ENCODE measurements around the gene GNA14.
"Not testable (repeated sequence)": the region's sequence is repeated elsewhere in the genome, so short reads cannot be mapped to it uniquely, and the experiment has no call there.

GNA14 gene

DNA sequence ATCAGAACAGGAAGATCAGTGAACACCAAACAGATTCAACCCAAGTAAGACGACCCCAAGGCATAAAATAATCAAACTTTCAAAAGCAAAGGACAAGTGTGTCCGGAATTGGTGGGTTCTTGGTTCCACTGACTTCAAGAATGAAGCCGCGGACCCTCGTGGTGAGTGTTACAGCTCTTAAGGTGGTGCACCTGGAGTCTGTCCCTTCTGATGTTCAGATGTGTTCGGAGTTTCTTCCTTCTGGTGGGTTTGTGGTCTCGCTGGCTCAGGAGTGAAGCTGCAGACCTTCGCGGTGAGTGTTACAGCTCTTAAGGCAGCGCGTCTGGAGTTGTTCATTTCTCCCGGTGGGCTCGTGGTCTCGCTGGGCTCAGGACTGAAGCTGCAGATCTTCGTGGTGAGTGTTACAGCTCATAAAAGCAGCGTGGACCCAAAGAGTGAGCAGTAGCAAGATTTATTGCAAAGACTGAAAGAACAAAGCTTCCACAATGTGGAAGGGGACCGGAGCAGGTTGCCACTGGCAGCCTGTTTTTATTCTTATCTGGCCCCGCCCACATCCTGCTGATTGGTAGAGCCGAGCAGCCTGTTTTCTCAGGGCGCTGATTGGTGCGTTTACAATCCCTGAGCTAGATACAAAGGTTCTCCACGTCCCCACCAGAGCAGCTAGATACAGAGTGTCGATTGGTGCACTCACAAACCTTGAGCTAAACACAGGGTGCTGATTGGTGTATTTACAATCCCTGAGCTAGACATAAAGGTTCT is 158.5 kb downstream of the GNA14 start:
- DNase-seq (ENCODE audit: low read depth), result not testable (repeated sequence)

GRCh38 chr9:77488439-77489126 is 159.5 kb downstream of the GNA14 start:
- no peak for DNase-seq (ENCODE audit: low read depth)

- no peak for DNase-seq (ENCODE audit: low read depth)
Observed at GRCh38 chr9:77486968-77487367, 161.2 kb downstream of the GNA14 start.

DNA sequence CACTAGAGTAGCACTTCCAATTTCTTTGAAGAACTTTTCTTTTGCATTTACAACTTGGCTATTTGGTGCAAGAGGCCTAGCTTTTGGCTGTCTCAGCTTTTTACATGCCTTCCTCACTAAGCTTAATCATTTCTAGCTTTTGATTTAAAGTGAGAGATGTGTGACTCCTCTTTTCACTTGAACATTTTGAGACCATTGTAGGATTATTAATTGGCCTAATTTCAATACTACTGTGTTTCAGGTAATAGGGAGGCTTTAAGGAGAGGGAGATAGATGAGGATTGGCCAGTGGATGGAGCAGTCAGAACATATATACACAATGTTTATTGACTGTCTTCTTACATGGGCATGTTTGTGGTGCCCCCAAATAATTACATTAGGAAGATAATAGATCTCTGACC is 161.7 kb downstream of the GNA14 start:
- no peak for DNase-seq (ENCODE audit: low read depth)

GRCh38 chr9:77475641-77476473 is 172.3 kb downstream of the GNA14 start:
- peak; percentile 73 for DNase-seq (ENCODE audit: low read depth)

DNA sequence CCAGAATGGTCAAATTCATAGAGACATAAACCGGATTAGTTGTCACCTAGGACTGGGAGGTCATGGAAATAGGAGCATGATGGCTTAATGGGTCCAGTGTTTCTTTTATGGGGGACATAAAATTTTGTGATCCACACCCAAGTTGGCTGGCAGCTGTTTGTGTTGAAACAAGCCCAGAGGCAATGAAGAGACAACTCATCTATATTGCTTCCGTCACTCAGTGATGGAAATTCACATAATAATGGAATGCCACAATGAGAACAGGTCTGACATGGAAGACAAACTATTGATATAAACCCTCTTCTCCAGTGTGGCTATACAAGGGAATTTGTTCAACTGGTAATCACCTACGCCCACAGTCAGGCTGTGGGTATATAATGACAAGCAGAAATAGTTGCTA is 173.2 kb downstream of the GNA14 start:
- no peak for DNase-seq (ENCODE audit: low read depth)

GRCh38 chr9:77472646-77473045 is 175.5 kb downstream of the GNA14 start:
- no peak for DNase-seq (ENCODE audit: low read depth)

GRCh38 chr9:77471572-77471971 is 176.6 kb downstream of the GNA14 start:
- no peak for DNase-seq (ENCODE audit: low read depth)

DNA sequence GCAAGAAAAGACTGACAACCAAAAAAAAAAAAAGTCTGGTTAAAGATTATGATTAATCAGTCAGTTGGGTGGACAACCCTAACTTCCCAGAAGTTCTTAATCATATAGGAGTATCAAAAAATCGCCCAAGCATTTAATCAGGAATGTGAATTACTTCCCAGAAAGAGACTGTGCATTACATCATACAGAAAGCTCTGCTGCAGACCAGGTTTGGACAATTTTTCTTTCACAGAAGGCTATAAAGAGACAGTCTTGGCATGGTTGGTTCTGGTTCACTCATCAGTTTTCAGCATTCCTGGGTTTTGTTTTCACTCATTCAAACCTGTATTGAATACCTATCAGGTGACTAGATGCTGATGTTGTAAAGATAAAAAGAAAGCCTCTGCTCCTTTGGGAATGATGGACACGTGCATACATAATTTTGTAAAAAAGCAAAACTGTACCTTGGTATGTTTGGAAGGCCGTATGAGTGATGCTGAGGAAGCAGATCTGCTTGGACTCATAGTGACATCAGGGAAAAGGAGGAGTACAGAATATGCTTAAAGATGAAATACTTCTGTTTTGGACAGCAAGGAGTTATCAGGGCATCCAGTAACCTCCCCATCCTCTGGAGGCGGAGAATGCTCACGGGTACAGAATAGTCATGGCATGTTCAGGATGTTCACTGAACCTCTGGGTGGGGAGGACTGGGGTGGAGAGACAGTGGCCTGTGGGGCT is 178.4 kb downstream of the GNA14 start:
- peak; percentile 55 for DNase-seq (ENCODE audit: low read depth)

- no peak for DNase-seq (ENCODE audit: low read depth)
Observed at GRCh38 chr9:77464661-77465060, 183.5 kb downstream of the GNA14 start.

DNA sequence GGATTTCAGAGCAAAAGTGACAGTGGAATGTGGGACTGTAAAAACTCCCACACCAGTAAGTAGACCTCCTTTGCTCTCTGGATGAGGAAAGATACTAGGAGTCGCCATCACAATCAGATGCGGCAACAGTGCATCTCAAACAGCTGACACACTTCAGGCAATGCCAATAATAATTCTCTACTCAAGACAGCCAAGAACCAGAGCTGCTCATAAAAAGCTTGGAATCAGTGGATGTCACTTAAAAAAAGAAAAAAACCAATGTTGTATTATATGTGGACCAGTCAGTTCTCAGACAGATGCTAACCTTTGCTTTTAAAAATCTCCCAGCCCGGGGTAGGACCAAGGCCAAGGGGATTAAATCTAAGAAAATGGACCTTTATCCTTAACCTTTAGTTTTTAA is 185.0 kb downstream of the GNA14 start:
- no peak for DNase-seq (ENCODE audit: low read depth)

- no peak for DNase-seq (ENCODE audit: low read depth)
Observed at GRCh38 chr9:77462066-77462465, 186.1 kb downstream of the GNA14 start.

DNA sequence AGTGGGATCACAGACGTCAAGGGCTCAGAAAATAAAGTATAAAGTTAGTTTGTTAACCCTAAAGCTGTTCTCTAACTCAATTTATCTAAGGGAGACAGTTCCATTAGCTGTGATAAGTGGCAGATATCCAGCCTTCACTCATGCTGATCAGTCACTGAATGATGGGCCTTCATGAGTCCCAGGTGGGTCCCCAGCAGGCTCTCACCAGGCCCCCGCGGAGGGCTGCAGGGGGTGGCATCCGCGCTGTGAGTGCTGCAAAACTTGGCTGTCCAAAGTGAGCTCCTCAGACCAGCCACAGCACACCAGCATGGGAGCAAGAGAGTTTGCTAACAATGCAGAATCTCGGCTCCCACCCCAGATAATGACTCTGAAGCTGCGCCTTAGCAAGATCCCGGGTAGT is 187.2 kb downstream of the GNA14 start:
- no peak for DNase-seq (ENCODE audit: low read depth)

DNA sequence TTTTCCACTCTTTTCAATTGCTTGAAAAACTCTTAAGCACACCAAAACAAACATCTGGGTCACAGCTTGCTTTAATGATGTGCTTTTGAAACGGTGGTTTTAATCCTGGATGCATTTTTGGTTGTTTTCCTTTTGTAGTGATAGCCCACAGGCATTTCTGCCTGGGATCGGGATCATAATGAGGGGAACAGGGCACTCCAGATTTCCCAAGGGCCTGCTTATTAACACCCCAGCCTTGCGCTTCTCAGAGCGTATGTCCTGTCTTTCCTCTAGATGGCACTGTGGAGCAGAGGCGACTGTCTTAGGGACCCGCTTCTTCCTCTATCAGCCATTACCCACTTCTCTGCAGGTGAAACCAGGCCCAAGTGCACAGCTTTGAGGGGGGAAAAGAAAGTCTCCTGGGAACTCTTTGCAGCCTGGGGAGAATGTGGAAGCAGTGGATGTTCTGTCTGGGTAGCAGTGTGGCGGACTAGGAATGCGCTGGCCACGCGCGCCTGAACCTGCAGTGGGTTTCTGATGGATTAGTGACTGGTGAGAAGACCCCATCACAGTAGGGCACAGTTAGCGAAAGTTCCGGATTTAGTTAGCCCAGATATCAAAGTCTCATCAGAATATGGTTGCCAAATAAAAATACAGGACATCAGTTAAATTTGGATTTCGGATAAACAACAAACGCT is 190.1 kb downstream of the GNA14 start:
- peak; percentile 52 for DNase-seq (ENCODE audit: low read depth)

DNA sequence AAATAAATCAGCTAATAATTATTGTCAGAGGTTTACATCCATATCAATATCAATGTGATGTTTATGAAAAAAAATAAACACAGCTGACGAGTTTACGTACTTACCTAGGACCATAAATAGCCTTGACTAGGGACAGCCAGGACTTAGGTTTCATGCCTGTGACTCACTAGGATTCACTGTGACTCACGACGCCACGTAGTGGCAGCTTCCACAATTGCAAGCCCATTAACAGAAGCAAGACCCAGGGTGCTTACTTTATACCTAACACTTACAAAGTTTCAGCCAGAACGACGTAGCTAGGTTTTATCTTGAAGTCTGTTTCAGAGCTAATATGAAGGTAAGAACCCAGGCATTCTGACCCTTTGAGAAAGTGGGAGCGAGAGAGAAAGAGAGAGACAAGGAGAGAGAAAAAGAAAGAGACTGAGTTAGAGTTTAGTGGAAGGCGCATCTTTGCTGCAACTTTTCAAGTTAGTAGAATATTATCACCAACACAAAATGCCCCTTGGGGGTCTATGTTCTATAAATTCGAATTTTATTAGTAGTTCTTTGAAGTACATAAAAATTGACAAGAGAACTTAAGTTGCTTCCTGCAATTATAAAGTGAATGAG is 191.2 kb downstream of the GNA14 start:
- peak; percentile 77 for DNase-seq (ENCODE audit: low read depth)

DNA sequence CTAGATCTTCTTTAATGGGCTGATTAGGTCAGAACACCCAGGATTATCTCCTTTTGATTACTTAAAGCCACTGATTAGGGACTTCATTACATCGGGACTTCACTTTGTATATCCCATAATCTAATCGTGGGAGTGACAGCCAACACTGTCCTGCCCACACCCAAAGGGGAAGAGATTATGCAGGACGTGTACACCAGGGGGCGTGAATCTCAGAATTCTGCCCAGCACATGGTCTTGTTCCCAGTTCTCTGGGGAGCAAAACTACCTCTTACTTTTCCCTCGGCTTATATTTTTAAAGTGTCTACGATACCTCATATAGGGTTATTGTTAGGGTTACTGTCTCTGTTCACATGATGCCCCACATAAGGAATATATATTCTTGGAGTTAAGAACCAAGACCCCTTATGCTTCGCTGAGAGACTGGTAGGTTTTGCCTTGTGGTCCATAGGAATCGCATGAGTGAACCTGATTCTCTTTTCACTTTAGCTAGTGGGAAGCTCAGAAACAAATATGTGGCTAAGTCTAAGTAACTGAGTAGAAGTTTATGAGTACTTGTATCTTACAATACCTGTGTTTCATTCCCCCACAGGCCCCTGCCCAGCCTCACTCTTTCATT is 192.7 kb downstream of the GNA14 start:
- no peak for DNase-seq (ENCODE audit: low read depth)

DNA sequence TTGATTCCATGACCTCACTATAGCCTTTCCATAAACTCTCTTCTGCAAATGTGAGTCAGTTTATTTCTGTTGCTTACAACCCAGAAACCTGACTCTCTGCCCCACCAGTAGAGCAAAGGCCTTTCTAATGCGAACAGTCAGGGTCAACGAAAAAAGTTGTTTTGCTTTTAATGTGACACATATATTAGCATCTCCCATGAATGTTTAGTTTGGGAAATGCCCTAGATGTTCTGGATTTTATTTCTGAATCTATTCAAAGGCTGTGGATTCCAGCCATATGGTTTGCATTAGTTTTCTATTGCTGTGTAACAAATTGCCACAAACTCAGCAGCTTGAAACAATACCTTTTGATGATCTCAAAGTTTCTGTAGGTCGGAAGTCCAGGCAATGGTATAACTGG is 193.5 kb downstream of the GNA14 start:
- peak; percentile 68 for DNase-seq (ENCODE audit: low read depth)

GRCh38 chr9:77453825-77454647 is 194.1 kb downstream of the GNA14 start:
- no peak for DNase-seq (ENCODE audit: low read depth)

DNA sequence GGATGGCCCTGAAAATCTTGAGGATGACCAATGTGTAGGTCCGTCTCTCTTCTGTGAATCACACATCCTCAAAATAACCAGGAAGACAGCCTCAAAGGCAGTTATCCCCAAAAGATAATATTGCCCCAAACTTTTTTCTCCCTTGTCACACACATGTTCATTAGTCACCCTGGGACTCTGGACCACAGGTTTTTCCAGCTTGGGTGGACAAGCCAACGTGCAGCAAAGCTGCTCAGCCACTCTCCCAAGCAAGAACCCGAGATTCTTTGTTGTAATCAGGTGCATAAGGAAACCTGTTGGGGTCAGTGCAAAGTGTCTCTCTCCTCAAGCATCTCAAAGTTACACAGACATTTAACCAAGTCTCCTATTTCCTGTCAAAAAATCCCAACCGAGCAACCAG is 196.6 kb downstream of the GNA14 start:
- no peak for DNase-seq (ENCODE audit: low read depth)

DNA sequence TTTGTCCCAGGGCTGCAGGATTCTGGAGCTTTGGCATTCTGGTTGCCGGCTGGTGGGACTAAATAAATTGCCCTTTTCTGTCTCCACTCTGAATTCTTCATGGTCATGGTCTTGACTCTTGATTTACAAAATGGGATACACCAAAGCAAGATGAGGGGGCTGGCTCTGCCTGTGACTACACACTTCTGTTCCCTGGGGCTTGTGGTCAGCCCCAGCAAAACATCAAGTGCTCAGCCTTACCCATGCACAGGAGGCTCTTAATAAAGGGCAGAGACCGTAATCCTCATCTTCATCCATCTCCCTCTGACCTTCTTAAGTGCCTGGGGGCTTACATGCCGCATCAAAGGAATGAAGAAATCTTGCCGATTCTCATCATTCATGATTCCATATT is 198.0 kb downstream of the GNA14 start:
- DNase-seq (ENCODE audit: low read depth), result no peak
